HG02571 (cell line): ENCODE results near the gene RAD51D.
A peak's percentile ranks its signal among the peaks of the same experiment; 100 is the strongest.
"Not testable (repeated sequence)": the region's sequence is repeated elsewhere in the genome, so short reads cannot be mapped to it uniquely, and the experiment has no call there.

Experiments
- ATAC-seq: cut with Tn5 transposase; IDR thresholded peaks from one replicate; pipeline ENCODE4 v1.9.1; 2021; ENCODE audit warnings: mild to moderate bottlenecking, moderate library complexity; ENCODE audit not compliant: unreplicated experiment

RAD51D gene

DNA sequence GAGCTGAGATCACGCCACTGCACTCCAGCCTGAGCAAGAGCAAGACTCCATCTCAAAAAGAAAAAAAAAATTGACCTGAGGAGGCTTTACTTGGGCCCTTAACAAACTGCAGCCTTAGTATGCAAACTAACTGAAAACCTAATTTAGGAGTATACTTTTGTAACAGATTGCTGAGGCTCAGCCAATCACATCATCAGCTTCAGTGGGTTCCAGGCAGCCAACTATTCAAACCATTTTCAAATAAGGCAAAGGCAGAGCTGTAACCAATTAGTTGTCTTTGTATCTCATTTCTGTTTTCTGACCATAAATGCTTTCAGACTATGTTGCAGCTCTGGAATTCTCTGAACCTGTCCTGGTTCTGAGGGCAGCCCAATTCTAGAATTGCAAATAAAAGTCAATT lies 23.9 kb downstream of the RAD51D start:
- no peak for ATAC-seq

DNA sequence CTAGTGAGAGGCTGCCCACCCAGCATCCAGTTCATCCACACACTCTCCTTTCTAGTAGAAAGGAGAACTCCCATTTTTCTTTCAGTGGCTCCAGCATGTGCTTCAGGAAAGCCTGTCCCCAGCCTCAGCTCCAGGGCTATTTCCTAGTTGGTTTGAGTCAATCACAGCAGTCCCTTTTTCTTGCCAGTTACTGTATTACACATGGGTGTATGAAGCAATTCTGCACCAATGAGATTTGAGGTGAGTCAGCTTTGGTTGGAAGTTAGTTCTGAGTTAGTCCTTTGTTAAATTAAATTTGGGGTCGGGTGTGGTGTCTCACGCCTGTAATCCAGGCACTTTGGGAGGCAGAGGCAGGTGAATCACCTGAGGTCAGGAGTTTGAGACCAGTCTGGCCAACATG lies 24.8 kb downstream of the RAD51D start:
- ATAC-seq, result no peak

GRCh38 chr17:35090707-35091106 lies 29.0 kb downstream of the RAD51D start:
- not testable (repeated sequence) for ATAC-seq

GRCh38 chr17:35089586-35090296 lies 29.9 kb downstream of the RAD51D start:
- peak; percentile 2 for ATAC-seq

GRCh38 chr17:35088881-35089585 lies 30.6 kb downstream of the RAD51D start:
- peak; percentile 65 for ATAC-seq

DNA sequence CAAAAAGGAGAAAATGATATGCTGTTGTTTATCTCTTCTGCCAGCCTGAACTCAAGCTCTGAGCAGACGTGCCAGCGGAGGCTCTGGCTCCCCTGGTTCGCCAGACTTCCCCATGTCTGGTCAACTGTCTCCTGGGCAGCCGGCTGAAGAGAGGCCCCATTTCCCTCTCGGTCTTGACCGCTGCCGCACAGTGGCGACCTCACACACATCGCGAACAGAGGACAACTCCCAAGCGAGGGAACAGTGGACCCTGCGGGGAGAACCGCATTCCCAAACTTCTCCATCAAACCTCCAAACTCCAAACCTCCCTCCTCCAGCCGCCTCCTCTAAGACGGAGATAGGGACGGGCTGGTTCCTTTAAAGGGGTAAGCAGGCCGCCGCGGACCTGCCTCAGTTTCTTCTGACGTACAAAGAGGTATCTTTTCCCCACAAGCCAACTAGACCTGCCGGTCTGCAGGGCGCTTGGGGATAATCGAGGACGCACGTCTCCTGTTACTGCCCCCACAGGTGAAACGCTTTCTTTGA lies 31.2 kb downstream of the RAD51D start:
- peak; percentile 7 for ATAC-seq

- no peak for ATAC-seq
These were observed 31.8 kb downstream of the RAD51D start for GRCh38 chr17:35087731-35088355.

GRCh38 chr17:35086931-35087573 lies 32.6 kb downstream of the RAD51D start:
- no peak for ATAC-seq

DNA sequence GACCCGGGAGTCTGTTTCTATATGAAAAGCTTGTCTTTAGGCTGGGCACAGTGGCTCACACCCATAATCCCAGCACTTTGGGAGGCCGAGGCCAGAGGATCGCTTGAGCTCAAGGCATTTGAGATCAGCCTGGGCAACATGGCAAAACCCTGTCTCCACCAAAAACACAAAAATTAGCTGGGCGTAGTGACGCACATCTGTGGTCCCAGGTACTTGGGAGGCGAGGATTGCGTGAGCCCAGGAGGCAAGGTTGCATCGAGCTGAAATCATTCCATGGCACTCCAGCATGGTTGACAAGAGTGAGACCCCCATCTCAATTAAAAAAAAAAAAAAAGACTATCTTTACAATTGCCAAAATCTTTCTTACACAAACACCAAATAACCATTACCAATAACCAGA lies 33.5 kb downstream of the RAD51D start:
- no peak for ATAC-seq

- no peak for ATAC-seq
These were observed 34.7 kb downstream of the RAD51D start for GRCh38 chr17:35084987-35085386.

DNA sequence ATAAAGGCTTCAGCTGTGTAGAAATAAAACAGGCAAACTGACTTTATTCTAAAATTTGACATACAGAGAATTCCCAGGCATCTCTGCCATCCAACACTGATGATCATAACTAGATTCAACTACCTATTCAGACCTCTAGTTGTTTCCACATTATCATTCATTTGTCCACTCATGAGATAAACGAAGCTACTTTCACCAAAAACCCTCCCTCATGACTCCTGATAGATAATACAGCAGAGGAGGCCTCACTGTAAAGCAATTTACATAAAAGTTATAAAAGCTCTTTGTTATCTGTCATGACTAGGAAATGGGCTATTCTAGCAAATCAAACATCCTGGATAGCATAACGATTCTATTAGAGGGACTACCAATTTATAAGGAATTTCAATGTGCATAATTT lies 36.6 kb downstream of the RAD51D start:
- ATAC-seq, result no peak

- ATAC-seq, result no peak
These were observed 37.5 kb downstream of the RAD51D start for GRCh38 chr17:35082073-35082657.

DNA sequence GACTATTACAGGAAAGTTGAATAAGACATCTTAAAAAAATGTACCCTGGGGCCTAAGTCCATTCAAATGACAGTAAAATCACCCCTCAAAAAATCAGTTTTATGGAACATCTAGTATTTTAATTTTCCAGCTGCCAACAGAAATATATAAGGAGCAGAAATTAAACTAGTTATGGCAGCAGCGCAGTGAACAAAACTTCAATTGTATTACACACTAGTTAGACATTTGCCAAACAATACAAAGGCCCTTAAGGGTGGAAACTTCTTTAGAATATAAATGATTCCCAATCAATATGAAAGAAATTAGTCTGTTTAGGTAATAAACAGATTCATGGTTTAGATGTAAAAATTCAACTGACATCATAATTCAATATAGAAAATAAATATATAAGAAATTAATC lies 38.0 kb downstream of the RAD51D start:
- ATAC-seq, result no peak

DNA sequence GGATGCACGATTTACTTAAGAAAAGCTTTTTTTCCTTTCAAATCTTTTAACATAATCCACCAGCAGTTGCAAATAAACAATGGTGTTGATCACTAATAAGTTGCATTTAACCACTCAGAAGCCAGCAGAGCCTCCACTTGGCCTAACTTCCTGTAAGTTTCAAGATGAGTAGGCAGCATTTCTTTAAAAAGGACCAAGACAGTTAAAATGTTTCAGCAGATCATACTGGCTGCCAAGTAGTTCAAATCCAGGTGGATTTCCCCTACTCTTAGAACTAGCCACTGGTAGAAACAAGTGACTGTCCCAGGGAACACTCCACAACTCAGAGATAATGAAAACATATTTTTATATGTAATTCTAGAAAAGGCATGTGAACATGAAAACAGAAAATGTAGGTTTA lies 39.1 kb downstream of the RAD51D start:
- no peak for ATAC-seq

DNA sequence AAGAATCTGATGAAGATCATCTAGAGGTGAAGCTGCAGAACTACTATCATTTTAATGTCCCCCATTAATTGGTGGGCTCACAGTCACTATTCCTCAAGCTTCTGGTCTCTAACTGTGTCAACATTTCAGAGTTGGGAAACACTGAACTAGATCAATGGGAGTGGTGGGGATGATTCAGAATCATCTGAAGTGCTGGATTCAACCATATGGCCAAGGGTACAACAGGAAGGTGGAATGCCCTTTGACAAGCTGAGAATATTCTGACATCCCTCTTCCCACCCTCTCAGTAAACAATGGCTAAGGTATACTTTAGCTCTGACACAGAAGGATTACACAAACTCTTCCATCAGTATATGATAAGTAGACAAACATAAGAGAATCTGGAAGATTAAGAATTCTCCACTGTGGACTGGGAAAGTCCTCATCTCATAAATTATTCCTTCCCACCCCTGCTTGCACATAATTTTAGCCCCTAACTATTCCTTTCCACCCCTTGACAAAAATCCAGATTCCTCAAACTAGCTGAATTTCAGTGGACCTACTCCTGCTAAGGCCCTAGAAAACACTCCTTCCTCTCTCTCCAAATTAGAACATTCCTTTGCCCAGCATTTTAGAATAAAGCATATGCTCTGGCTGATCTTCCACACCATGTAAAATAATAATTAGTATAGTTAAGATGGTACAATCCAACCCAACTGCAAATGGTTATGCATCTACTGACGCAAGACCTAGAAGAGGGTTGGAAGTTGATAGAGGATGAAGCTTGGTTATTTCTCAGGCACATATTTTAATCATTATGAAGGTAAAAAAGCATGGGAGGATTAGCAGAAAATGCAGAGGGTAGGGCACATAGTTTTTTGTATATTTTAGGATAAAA lies 39.9 kb downstream of the RAD51D start:
- ATAC-seq, result no peak

- ATAC-seq, result no peak
These were observed 42.8 kb downstream of the RAD51D start for GRCh38 chr17:35076874-35077273.

DNA sequence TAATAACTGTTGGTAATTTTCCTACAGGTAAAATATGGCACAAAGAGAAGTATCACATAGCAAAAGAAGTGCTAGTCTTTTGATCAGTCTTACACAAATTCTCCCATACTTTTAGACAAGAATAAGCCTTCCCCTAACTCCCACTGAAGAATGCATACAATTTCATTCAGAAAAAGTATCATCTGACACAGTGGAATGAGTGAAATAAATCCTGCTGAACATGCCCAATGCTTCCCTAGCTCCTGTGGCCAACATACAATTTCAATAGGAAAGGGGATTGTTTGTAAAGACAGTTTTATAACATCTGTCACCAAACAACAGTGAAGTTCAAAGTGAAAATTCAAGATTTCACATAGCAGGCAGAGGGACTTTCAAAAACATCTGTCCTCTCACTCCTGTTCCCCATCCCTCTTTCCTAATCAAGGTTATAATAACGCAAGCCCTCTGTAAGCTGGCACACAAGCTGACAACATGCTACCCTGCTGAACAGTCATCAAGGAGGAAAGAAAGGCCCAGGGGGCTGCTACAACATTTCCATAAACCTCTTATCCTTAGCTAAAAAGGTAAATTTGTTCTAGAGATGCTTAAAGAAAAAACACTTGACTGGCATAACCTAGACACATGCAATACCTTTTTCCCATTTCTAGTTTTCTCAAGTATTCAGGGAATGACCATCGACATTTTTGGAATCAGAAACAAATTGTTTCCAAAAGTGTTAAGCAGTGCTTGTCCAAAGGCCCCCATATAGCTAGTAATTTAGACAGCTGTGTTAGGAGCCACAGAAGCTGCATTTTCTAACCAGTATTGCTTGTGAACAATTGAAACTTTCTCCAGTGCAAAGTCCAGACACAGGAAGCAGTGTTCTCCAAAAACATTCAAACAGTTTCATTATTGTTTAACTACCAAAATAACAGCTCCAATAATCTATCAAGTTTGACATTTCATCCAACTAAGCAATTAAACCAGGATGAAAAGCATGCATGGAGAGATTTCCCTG lies 44.7 kb downstream of the RAD51D start:
- ATAC-seq, result no peak

- no peak for ATAC-seq
These were observed 45.6 kb downstream of the RAD51D start for GRCh38 chr17:35073991-35074627.
